NCI-H2171 treated with DMSO at 0.1 percent for 48 hours (cell line): ENCODE results near the gene MPPED1.

Source experiments
- DNase-seq: peaks from one replicate; lab custom pipeline; 2025; lab: John Stamatoyannopoulos, UW

MPPED1 gene

GRCh38 chr22:43411040-43411868, 560 bp upstream of the MPPED1 start:
- no peak for DNase-seq

GRCh38 chr22:43412808-43413795, 1.3 kb downstream of the MPPED1 start:
- DNase-seq, result no peak

GRCh38 chr22:43413826-43414225, 2.0 kb downstream of the MPPED1 start:
- DNase-seq, result no peak

GRCh38 chr22:43415681-43416080, 3.9 kb downstream of the MPPED1 start:
- DNase-seq, result no peak

- no peak for DNase-seq
Measured at GRCh38 chr22:43417555-43417954, 5.7 kb downstream of the MPPED1 start.

GRCh38 chr22:43418079-43418825, 6.4 kb downstream of the MPPED1 start:
- no peak for DNase-seq

GRCh38 chr22:43419371-43420080, 7.7 kb downstream of the MPPED1 start:
- DNase-seq, result no peak

- no peak for DNase-seq
Measured at GRCh38 chr22:43421046-43421665, 9.3 kb downstream of the MPPED1 start.

GRCh38 chr22:43421914-43422615, 10.3 kb downstream of the MPPED1 start:
- no peak for DNase-seq

GRCh38 chr22:43423046-43423445, 11.2 kb downstream of the MPPED1 start:
- DNase-seq, result no peak

- no peak for DNase-seq
Measured at GRCh38 chr22:43424201-43424600, 12.4 kb downstream of the MPPED1 start.

GRCh38 chr22:43424666-43425630, 13.1 kb downstream of the MPPED1 start:
- DNase-seq, result no peak

GRCh38 chr22:43425976-43426785, 14.4 kb downstream of the MPPED1 start:
- DNase-seq, result no peak

GRCh38 chr22:43426816-43427215, 15.0 kb downstream of the MPPED1 start:
- DNase-seq, result no peak

GRCh38 chr22:43427296-43428004, 15.6 kb downstream of the MPPED1 start:
- no peak for DNase-seq

GRCh38 chr22:43428005-43428485, 16.2 kb downstream of the MPPED1 start:
- DNase-seq, result peak; percentile 69

GRCh38 chr22:43428521-43428920, 16.7 kb downstream of the MPPED1 start:
- no peak for DNase-seq
